Hepatocyte (in vitro differentiated cells): ENCODE measurements around the gene COQ2.

Experiments
- EZH2 ChIP-seq: fragments of 200-600 bp; sonication (generic); IDR thresholded peaks from 2 replicates; pipeline ENCODE4 v1.6.1; 2016; ENCODE audit warnings: antibody characterized with exemption, mild to moderate bottlenecking, borderline replicate concordance
- EZH2phosphoT487 ChIP-seq: fragments of 200-600 bp; sonication (generic); IDR thresholded peaks from one replicate; pipeline ENCODE4 v1.6.1; 2018; ENCODE audit warnings: antibody characterized with exemption, mild to moderate bottlenecking, low read depth, moderate library complexity; ENCODE audit not compliant: unreplicated experiment, severe bottlenecking
- TF ChIP-seq, protein P1 (sequence below): fragments of 200-600 bp; sonication (generic); IDR thresholded peaks from 2 replicates; pipeline ENCODE4 v1.5.1; 2016; ENCODE audit warnings: antibody characterized with exemption, mild to moderate bottlenecking; ENCODE audit not compliant: poor library complexity

DNA sequence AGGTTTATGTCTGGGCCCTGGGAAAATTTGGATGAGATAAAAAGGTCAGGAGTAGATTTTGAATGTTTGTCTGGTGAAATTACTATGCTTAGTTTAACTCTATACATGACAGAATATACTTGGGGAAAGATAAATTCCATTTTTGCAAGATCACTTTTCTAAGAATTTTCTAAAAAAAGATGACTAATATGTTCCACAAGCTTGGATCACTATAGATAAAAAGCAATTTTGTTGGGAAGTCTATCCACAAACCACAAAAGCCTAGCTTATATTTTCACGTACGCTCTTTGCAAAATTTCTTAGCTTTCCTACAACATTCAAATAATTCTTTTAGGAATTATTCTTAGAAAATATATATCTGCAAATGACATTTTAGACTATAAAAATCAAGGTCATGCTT lies 20.6 kb upstream of the COQ2 start:
- TF ChIP-seq, protein P1, sequence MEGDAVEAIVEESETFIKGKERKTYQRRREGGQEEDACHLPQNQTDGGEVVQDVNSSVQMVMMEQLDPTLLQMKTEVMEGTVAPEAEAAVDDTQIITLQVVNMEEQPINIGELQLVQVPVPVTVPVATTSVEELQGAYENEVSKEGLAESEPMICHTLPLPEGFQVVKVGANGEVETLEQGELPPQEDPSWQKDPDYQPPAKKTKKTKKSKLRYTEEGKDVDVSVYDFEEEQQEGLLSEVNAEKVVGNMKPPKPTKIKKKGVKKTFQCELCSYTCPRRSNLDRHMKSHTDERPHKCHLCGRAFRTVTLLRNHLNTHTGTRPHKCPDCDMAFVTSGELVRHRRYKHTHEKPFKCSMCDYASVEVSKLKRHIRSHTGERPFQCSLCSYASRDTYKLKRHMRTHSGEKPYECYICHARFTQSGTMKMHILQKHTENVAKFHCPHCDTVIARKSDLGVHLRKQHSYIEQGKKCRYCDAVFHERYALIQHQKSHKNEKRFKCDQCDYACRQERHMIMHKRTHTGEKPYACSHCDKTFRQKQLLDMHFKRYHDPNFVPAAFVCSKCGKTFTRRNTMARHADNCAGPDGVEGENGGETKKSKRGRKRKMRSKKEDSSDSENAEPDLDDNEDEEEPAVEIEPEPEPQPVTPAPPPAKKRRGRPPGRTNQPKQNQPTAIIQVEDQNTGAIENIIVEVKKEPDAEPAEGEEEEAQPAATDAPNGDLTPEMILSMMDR, result no peak
- TF ChIP-seq EZH2 (no peak), EZH2phosphoT487 (no peak)
